Activated CD4-positive, CD25-positive, alpha-beta regulatory T cell treated with anti-CD3 and anti-CD28 coated beads, Interleukin-2, amount 50 U/mL, for 24 hours (primary cell): Measurements from ENCODE around the gene VASN.
A peak's percentile ranks its signal among the peaks of the same experiment; 100 is the strongest.

Experiments used
- ATAC-seq, 2 donors: fragments of 150-1000 bp; cut with Tn5 transposase; one replicate each; pipeline ENCODE4 v1.10.0; 2021; ENCODE audit warnings: mild to moderate bottlenecking in 1 of 2, moderate library complexity in 1 of 2

Gene VASN

DNA sequence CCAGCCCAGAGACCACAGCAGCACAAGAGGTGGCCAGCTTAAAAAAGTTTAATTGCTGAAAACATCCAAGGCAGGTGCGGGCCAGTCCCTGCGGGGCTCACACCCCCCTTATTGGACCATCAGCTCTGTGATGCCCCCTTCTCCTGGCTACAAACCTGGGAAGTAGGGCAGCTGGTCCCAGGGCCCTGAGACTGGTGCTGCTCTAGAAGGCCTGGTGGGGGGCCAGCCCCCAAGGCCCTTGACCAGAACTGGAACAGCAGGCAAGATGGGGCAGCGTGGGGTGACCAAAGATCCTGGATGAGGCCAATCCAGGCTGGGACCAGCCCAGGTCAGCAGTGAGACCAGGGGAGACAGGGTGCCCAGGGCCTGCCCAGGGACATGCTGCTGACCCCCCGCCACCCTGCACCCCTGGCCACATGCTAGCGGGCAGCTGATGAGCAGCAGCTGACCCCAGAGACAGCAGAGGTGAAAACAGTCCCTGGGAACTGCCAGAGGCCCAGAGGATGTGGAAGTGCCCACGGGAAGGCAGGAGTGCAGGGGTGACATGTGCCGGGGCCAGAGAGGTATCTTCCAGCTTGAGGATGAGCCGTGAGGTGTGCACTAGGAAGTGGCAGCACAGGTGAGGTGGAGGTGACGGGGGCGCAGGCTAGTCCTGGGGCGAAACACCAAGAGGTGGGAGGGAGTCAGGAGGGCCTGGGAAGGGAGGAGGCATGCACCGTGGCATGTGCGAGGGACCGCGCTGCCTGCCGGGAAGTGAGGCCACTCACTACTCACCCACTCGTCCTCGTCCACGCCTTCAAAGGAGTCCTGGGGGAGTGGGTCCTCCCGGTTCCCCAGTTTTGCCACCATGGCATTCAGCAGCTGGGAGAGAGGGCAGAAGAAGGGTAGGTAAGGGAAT is 16.9 kb upstream of the VASN start:
- ATAC-seq, result no peak

DNA sequence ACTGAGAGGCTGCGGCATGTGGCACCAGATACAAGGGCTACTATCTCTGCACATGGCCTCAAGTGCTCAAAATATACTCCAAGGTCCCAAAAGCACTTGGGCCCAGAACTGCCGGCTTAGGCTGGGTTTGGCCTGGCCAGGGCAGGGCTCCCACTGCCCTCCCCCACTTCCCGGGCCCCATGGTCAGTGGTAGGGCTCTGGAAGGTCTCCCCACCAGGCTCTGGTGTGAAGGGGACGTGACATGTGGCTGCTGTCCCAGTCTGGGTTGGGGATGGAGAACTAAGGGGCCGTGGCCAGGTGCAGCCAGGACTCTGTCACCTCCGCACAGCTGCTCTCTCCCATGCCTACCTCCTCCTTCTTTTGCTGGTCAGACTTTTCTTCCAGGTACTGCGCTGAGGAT is 14.8 kb upstream of the VASN start:
- no peak for ATAC-seq

- ATAC-seq, result no peak
Measured at GRCh38 chr16:4358236-4358635, 13.4 kb upstream of the VASN start.

GRCh38 chr16:4358831-4359561 is 12.7 kb upstream of the VASN start:
- peak; percentile 76 to 87 for ATAC-seq

GRCh38 chr16:4359914-4360313 is 11.7 kb upstream of the VASN start:
- ATAC-seq, result no peak

GRCh38 chr16:4360538-4361021 is 11.1 kb upstream of the VASN start:
- no peak for ATAC-seq

- no peak for ATAC-seq
Measured at GRCh38 chr16:4361033-4361943, 10.4 kb upstream of the VASN start.

DNA sequence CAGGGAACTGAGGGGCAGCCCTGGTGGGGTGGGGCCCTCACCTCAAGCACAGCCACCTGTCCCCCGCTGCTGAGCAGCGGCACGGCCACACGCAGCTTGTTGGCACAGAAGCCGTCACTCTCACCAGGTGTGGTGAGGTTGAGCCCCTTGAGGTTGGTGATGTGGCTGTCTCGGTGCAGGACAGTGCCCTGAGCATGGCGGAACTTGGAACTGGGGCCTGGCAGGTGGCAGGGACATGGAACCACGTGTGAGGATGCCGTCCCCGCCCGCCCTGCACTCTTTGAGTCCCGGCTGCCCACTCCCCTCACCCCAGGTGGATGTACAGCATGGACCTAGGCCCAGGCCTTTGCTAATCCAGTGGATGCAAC is 9.7 kb upstream of the VASN start:
- ATAC-seq, result no peak

- no peak for ATAC-seq
Measured at GRCh38 chr16:4362476-4363135, 9.0 kb upstream of the VASN start.

DNA sequence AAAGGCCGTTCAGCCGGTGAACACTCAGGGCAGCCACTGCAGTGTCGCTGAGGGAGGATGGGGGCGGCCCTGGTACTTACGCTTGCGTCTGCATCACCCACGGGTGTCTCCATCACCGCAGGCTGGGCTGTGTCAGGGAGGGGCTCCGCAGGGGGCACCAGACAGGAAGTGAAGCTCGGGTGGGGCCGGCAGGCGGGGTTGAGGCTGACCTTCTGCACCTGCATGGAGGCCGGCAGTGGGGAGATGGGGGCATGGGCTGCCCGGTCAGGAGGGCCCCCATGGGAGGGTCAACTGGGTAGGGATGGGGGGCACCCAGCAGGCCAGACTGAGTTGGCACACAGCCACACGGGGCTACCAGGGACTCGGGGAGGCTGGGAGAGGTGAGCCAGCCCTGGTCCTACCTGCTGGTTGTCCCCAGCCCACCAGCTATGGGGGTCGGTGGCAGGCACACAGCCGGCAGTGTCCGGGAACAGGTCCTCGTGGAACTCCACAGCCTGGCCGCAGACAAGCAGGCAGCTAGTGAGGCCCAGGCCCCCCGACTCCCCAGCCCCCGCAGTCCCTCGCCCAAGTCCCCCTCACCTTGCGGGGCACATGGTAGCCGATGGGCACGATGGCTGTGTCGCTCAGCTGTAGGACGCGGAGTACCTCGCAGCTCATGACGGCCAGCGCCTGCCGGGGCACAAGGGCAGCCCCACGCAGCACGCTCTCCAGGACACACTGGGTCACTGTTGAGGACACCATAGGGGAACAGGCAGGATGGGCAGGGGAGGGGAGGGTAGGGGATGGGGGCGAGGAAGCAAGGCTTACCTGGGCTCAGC is 7.2 kb upstream of the VASN start:
- ATAC-seq, result no peak

GRCh38 chr16:4365014-4365406 is 6.6 kb upstream of the VASN start:
- peak in 1 of 2 donors; percentile 53 for ATAC-seq

- ATAC-seq, result no peak
Measured at GRCh38 chr16:4365615-4366014, 6.0 kb upstream of the VASN start.

DNA sequence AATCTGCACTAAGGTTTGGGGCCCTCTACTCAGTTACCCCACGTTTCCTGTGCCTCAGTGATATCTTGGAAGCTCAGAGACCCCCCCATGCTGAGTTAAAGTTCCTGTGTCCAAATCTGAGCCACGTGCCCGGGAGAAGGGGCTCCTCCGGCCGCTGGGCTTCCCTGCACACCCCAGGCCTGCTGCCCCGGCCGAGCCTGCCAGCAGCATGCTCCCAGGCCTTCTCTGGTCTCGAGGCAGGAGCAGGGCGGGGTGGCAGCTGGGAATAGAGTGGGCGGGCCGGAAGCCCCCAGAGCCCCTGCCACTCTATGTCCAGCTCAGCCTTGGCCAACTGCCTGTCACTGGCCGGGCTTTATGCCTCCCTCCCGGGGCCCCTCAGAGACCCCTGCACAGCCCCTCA is 5.6 kb upstream of the VASN start:
- no peak for ATAC-seq

DNA sequence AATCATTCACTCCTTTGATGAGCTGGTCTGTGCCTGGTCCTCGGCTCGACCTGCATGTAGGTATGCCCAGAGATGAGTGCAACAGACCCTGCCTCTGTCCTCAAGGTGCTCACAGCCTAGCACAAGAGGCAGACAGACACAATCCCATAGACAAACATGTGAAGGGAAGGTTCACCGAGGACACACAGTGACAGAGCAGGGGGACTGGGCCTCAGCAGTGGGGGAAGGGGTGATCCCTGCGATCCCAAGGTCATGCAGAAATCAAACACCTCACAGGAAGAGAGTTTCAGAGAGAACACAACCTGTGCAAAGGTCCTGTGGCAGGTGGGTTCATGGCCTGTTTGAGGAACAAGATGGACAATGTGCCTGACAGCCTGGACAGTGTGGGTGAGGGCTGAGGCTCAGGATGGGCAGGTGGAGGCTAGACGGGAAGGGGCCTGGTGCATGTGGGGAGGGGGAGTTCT is 4.2 kb upstream of the VASN start:
- no peak for ATAC-seq

DNA sequence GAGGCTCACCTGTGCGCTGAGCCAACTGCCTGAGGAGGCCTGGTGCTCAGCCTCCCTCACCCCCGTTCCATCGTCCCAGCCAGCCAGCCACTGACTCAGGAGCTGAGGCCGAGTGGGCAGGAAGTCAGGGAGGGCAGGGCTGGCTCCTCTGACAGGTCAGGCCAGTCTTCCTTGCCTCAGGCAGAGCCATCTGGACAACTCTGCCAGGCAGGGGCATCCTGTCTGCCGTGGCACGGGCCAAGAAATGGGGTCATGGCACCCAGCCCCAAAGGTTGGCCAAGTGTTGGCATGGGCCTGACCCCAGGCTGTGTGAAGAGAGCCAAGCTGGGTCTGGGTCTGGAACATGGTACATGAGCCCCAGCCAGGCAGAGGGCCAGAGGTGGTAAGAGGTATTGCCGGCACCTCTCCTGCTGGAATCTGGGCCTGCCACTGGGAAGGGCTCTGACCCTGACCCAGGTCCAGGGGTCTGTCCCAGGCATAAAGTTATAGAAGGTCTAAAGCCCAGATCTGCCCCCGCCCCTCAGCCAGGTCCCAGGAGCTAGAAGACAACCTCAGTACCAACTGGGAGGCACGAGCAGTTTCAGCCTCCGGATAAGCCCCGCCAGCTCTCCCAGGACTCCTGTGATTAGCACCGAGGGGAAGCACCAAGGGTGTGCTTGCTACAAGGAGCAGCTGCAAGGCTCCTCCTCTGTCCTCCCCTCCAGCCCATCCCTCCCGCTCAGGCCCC is 2.5 kb upstream of the VASN start:
- no peak for ATAC-seq

GRCh38 chr16:4370151-4370550 is 1.5 kb upstream of the VASN start:
- no peak for ATAC-seq

GRCh38 chr16:4370570-4371356 is 885 bp upstream of the VASN start:
- no peak for ATAC-seq

- peak; percentile 52 to 62 for ATAC-seq
Measured at GRCh38 chr16:4372001-4372577, 441 bp downstream of the VASN start.

DNA sequence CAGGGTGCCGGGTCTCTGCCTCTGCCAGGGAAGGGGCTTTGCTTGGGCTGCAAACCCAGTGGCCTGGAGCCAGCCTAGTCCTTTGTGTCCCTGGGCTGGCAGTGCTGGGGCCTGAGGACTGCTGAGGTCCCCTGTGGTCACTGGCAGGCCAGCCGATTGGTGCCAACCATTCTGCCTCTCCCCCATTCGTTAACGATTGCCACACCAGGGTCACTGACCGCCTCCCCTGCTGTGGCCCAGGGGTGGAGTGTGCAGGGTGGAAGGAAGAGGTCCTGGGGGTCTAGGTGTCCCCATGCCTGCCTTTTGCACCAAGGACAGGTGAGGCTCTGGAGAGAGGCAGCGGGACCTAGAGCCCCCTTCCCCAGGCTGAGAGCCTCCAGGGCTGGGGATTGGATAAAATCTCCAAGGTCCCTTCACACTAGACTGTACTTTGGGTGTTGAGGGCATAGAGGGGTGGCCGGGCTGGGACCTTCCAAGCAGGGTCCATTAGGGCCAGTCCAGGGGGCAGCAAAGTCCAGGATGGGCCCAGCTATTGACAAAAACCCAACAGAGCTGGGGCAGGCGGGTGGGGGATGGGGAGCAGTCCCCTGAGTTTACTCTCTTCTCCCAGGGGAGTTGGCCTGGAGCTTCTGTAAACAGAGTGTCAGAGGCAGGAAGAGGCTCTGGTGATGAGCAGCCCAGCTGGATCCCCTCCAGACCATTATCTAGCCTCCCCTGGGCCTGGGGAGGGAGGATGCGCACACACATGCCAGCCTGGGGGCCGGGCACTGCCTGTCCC is 1.1 kb downstream of the VASN start:
- ATAC-seq, result no peak
